Mesenchymal stem cell (in vitro differentiated cells and primary cell): Measurements from ENCODE around the gene POU3F2.

Experiments
- DNase-seq: peaks from one replicate; pipeline ENCODE4 v3.0.0-alpha.2; 2013
- H2AFZ ChIP-seq: one replicate; pipeline ENCODE4 v1.6.1; 2013; ENCODE audit warnings: low read depth, mild to moderate bottlenecking, control low read depth, inconsistent platforms, low read length, moderate library complexity
- H2AK5ac ChIP-seq: 2 replicates; pipeline ENCODE4 v1.6.1; 2013; ENCODE audit warnings: low read length, moderate library complexity, mild to moderate bottlenecking, inconsistent platforms; ENCODE audit not compliant: severe bottlenecking
- H2BK120ac ChIP-seq: one replicate; pipeline ENCODE4 v1.6.1; 2013; ENCODE audit warnings: low read depth, mild to moderate bottlenecking, inconsistent platforms, low read length, moderate library complexity
- H2BK12ac ChIP-seq, 2 experiments: one replicate each; pipeline ENCODE4 v1.6.1; 2013; ENCODE audit warnings: inconsistent platforms in 2 of 2, low read length in 2 of 2, mild to moderate bottlenecking in 2 of 2, moderate library complexity in 2 of 2, control low read depth in 1 of 2
- H2BK15ac ChIP-seq: one replicate; pipeline ENCODE4 v1.6.1; 2013; ENCODE audit warnings: mild to moderate bottlenecking, low read depth, inconsistent platforms; ENCODE audit not compliant: poor library complexity, severe bottlenecking
- H2BK5ac ChIP-seq: 2 replicates; pipeline ENCODE4 v1.6.1; 2013; ENCODE audit warnings: low read depth, mild to moderate bottlenecking, low read length, control low read depth, inconsistent platforms; ENCODE audit not compliant: poor library complexity, severe bottlenecking
- H3K14ac ChIP-seq, 2 experiments: one replicate each; pipeline ENCODE4 v1.6.1; 2013; ENCODE audit warnings: inconsistent platforms in 2 of 2, low read length in 2 of 2, control low read depth in 1 of 2, mild to moderate bottlenecking in 1 of 2, moderate library complexity in 1 of 2
- H3K18ac ChIP-seq, 2 experiments: one replicate each; pipeline ENCODE4 v1.6.1; 2013; ENCODE audit warnings: inconsistent platforms in 2 of 2, low read length in 2 of 2, control low read depth in 1 of 2, low read depth in 1 of 2, mild to moderate bottlenecking in 1 of 2
- H3K23ac ChIP-seq, 2 experiments: one replicate each; pipeline ENCODE4 v1.6.1; 2013; ENCODE audit warnings: inconsistent platforms in 2 of 2, low read length in 2 of 2, mild to moderate bottlenecking in 2 of 2, moderate library complexity in 2 of 2, control low read depth in 1 of 2
- H3K27ac ChIP-seq: 2 replicates; pipeline ENCODE4 v1.5.1; 2013; ENCODE audit warnings: mild to moderate bottlenecking, moderate library complexity, low read length, control low read depth, inconsistent platforms; ENCODE audit not compliant: poor library complexity, severe bottlenecking
- H3K27me3 ChIP-seq, 2 experiments: 2 replicates each; pipeline versions ENCODE4 v1.6.1 to v1.7.0; 2013; ENCODE audit warnings: low read length in 2 of 2, mild to moderate bottlenecking in 2 of 2, moderate library complexity in 2 of 2, control low read depth in 1 of 2, inconsistent platforms in 1 of 2; ENCODE audit not compliant: control insufficient read depth in 1 of 2, insufficient read depth in 1 of 2
- H3K36me3 ChIP-seq, 2 experiments: 2 replicates each; pipeline versions ENCODE4 v1.6.1 to v1.7.0; 2013; ENCODE audit warnings: low read length in 2 of 2, control low read depth in 1 of 2, inconsistent platforms in 1 of 2, low read depth in 1 of 2, mild to moderate bottlenecking in 1 of 2; ENCODE audit not compliant: insufficient read depth in 2 of 2, control insufficient read depth in 1 of 2
- H3K4ac ChIP-seq, 2 experiments: one replicate each; pipeline ENCODE4 v1.6.1; 2013; ENCODE audit warnings: inconsistent platforms in 2 of 2, low read length in 2 of 2, mild to moderate bottlenecking in 2 of 2, moderate library complexity in 2 of 2, control low read depth in 1 of 2, low read depth in 1 of 2
- H3K4me1 ChIP-seq: 2 replicates; pipeline ENCODE4 v1.6.1; 2013; ENCODE audit warnings: low read depth, low read length, control low read depth; ENCODE audit not compliant: control insufficient read depth, insufficient read depth
- H3K4me2 ChIP-seq: 2 replicates; pipeline ENCODE4 v1.6.1; 2013; ENCODE audit warnings: low read length, mild to moderate bottlenecking, inconsistent platforms; ENCODE audit not compliant: poor library complexity, severe bottlenecking
- H3K4me3 ChIP-seq, 2 experiments: 2 replicates each; pipeline versions ENCODE4 v1.5.1 to v1.7.0; 2013; ENCODE audit warnings: low read length in 2 of 2, mild to moderate bottlenecking in 2 of 2, control low read depth in 1 of 2, low read depth in 1 of 2; ENCODE audit not compliant: insufficient read depth in 1 of 2
- H3K79me1 ChIP-seq: replicated peaks from 2 replicates; pipeline ENCODE4 v1.6.1; 2013; ENCODE audit warnings: mild to moderate bottlenecking, control low read depth, low read length, inconsistent platforms; ENCODE audit not compliant: poor library complexity, severe bottlenecking
- H3K9ac ChIP-seq: 2 replicates; pipeline ENCODE4 v1.7.0; 2013; ENCODE audit warnings: mild to moderate bottlenecking, low read length, moderate library complexity
- H3K9me3 ChIP-seq: 2 replicates; pipeline ENCODE4 v1.7.0; 2013; ENCODE audit warnings: mild to moderate bottlenecking, low read length; ENCODE audit not compliant: control insufficient read depth
- H4K8ac ChIP-seq: one replicate; pipeline ENCODE4 v1.6.1; 2013; ENCODE audit warnings: inconsistent platforms, mild to moderate bottlenecking, low read length, moderate library complexity
- H4K91ac ChIP-seq: one replicate; pipeline ENCODE4 v1.6.1; 2013; ENCODE audit warnings: mild to moderate bottlenecking, low read length, inconsistent platforms
- WGBS: methylation state at CpG from one replicate; pipeline ENCODE4 v1.1.7; 2013; ENCODE audit warnings: mixed read lengths; 5-methylcytosine and 5-hydroxymethylcytosine counted together

Gene POU3F2

DNA sequence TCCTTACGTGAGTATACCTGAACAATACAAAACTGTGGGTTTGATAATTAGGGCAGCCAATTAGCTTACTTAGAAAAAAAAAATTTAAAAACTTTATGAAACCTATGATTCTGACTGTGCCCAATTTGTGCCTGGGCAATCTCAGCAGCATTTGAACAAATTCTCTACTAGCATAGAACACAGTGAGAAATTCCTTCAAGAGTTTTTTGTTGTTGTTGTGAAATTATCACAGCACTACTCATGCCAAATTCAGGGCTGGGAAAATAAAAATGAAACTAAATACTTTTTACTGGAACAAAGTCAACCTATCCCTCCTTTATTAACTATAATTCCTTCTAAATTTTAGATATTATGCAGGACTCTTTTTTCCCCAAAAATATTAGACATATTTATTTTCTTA lies 42.9 kb downstream of the POU3F2 start:
- no peak for DNase-seq
- Histone ChIP-seq H2AK5ac (no peak overlapping the region), H3K4me2 (no peak overlapping the region), H3K4me1 (no peaks in the 10 kb centered on the region), H3K9ac (no peak overlapping the region), H3K9me3 (no peaks in the 10 kb centered on the region), H3K27ac (no peak overlapping the region), H2AFZ (no peak overlapping the region), H2BK12ac (no peak overlapping the region), H2BK15ac (no peak overlapping the region), H3K4ac (no peak overlapping the region), H3K23ac (no peak overlapping the region), H4K8ac (no peak overlapping the region), H3K27me3 (no peaks in the 10 kb centered on the region), H3K18ac (no peak overlapping the region), H3K14ac (no peak overlapping the region), H3K4me3 (no peak overlapping the region), H2BK5ac (no peak overlapping the region), H4K91ac (no peak overlapping the region), H3K36me3 (peaks cover 3 to 48% of the 10 kb centered on the region in 2 experiments), H3K79me1 (peaks cover 4% of the 10 kb centered on the region), H2BK120ac (no peak overlapping the region)
- WGBS, result no CpG with 5 or more reads among the region's 1 CpG

DNA sequence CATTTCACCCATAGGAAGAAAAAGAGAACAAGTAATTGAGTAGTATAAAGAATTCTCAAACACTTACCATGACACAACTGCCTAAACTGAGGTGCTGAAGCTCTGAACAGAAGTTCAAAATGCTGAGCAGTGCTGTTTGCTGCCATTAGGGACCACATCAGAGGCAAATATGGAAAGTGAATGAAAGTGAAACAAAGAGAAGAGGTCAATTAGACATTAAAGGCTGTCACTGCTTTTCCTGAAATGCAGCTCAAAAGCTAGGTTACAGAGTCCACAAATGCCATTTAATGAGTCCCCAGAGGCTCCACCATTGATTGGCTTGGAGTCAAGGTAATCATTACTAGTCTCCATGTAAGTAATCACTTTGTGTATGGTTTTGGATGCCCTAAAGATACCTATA lies 46.1 kb downstream of the POU3F2 start:
- H3K4me3 ChIP-seq, result no peak overlapping the region
- no peaks in the 10 kb centered on the region for H3K4me1 ChIP-seq
- no peak overlapping the region for H3K27ac ChIP-seq
- no peak overlapping the region for H2BK5ac ChIP-seq
- H3K18ac ChIP-seq, result no peak overlapping the region
- no peak overlapping the region for H2BK15ac ChIP-seq
- H3K4me2 ChIP-seq, result no peak overlapping the region
- no peak overlapping the region for H3K23ac ChIP-seq
- no peak overlapping the region for H4K8ac ChIP-seq
- H2BK120ac ChIP-seq, result no peak overlapping the region
- H2BK12ac ChIP-seq, result no peak overlapping the region
- H3K4ac ChIP-seq, result no peak overlapping the region
- no peak overlapping the region for H2AK5ac ChIP-seq
- no peaks in the 10 kb centered on the region for H3K27me3 ChIP-seq
- peaks cover 4% of the 10 kb centered on the region for H3K79me1 ChIP-seq
- H2AFZ ChIP-seq, result no peak overlapping the region
- no peak overlapping the region for H3K9ac ChIP-seq
- H3K9me3 ChIP-seq, result no peaks in the 10 kb centered on the region
- no peak overlapping the region for H4K91ac ChIP-seq
- H3K14ac ChIP-seq, result no peak overlapping the region
- H3K36me3 ChIP-seq, result peaks cover under 1 to 50% of the 10 kb centered on the region in 2 experiments
- DNase-seq, result no peak

DNA sequence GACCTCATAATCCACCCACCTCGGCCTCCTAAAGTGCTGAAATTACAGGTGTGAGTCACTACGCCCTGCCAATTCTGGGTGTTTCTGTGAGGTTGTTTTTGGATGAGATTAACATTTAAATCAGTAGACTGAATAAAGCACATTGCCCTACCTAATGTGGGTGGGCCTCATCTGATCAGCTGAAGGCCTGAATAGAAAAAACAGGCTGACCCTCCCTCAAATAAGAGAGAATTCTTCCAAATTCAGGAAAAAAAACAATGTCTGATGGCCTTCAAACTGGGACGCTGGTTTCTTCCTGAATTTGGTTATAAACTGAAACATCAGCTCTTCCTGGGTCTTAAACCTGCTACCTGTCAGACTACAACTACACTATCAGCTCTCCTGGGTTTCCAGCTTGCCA lies 51.0 kb downstream of the POU3F2 start:
- Histone ChIP-seq H2BK15ac (no peak overlapping the region), H3K14ac (no peak overlapping the region), H3K9me3 (no peaks in the 10 kb centered on the region), H3K27me3 (no peaks in the 10 kb centered on the region), H3K36me3 (peaks cover 6 to 37% of the 10 kb centered on the region in 2 experiments), H3K27ac (no peak overlapping the region), H2AFZ (no peak overlapping the region), H3K9ac (no peak overlapping the region), H2BK12ac (no peak overlapping the region), H3K4me2 (no peak overlapping the region), H3K23ac (no peak overlapping the region), H3K79me1 (peaks cover 5% of the 10 kb centered on the region), H3K18ac (no peak overlapping the region), H3K4me1 (no peaks in the 10 kb centered on the region), H3K4ac (no peak overlapping the region), H2BK5ac (no peak overlapping the region), H2AK5ac (no peak overlapping the region), H4K91ac (no peak overlapping the region), H3K4me3 (no peak overlapping the region), H2BK120ac (no peak overlapping the region), H4K8ac (no peak overlapping the region)
- 96% methylated on average over 1 of the region's 3 CpGs for WGBS
- no peak for DNase-seq

DNA sequence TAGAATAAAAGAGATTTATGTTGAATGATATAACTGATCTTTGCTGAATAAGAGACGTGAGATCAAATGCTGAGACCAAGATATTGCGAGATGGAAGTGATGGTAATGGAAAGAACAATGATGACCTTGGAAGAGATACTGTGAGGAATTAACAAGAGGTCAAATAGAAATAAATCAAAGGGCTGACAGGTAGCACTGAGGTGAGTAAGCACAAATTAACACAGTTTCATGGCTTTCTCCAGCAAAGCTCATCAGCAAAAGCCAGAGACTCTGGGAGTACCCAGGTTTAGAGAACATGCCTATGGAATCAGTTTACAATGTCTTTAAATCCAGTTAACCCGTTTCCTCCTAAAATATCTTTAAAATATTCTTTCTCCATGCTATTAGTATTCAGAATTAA lies 53.3 kb downstream of the POU3F2 start:
- Histone ChIP-seq H4K8ac (no peak overlapping the region), H3K36me3 (peaks cover 6 to 34% of the 10 kb centered on the region in 2 experiments)
- DNase-seq, result no peak

More for the DNA sequence above, 53.3 kb downstream of the POU3F2 start:
- H3K4me3 ChIP-seq, result no peak overlapping the region
- no peak overlapping the region for H2BK5ac ChIP-seq
- no peak overlapping the region for H3K4me2 ChIP-seq
- no peak overlapping the region for H2BK12ac ChIP-seq
- H3K4ac ChIP-seq, result no peak overlapping the region
- no peak overlapping the region for H3K18ac ChIP-seq
- no peak overlapping the region for H3K9ac ChIP-seq
- no peak overlapping the region for H3K23ac ChIP-seq
- H3K27me3 ChIP-seq, result no peaks in the 10 kb centered on the region
- no peaks in the 10 kb centered on the region for H3K9me3 ChIP-seq
- no peak overlapping the region for H2BK120ac ChIP-seq
- no peak overlapping the region for H2BK15ac ChIP-seq
- 96% methylated on average over 2 of the region's 3 CpGs for WGBS
- no peak overlapping the region for H4K91ac ChIP-seq
- no peak overlapping the region for H3K14ac ChIP-seq
- H3K27ac ChIP-seq, result no peak overlapping the region
- no peaks in the 10 kb centered on the region for H3K4me1 ChIP-seq
- no peak overlapping the region for H2AFZ ChIP-seq
- peaks cover 5% of the 10 kb centered on the region for H3K79me1 ChIP-seq
- H2AK5ac ChIP-seq, result no peak overlapping the region
